Testis (tissue), 3 donors: ENCODE data around the gene CCL27. TPM values are rescaled to one million over a fixed set of nuclear protein-coding genes. Genes with fewer than 3 reads are reported as not detected.
A peak's percentile ranks its signal among the peaks of the same experiment; 100 is the strongest.
"Not testable (repeated sequence)": the region's sequence is repeated elsewhere in the genome, so short reads cannot be mapped to it uniquely, and the experiment has no call there.

Experiments used
- DNase-seq: peaks from one replicate; pipeline ENCODE4 v3.0.0-alpha.2; 2019
- H3K27ac ChIP-seq, 2 donors: fragments of 200-600 bp; sonication (generic); one replicate each; pipeline ENCODE4 v1.5.1; 2019
- H3K27me3 ChIP-seq: fragments of 200-600 bp; sonication (generic); one replicate; pipeline ENCODE4 v1.5.1; 2019
- H3K36me3 ChIP-seq: fragments of 200-600 bp; sonication (generic); one replicate; pipeline ENCODE4 v1.5.1; 2017; ENCODE audit warnings: low read depth; ENCODE audit errors: missing control alignments
- H3K4me1 ChIP-seq: fragments of 200-600 bp; sonication (generic); one replicate; pipeline ENCODE4 v1.5.1; 2019
- H3K4me3 ChIP-seq, 2 donors: fragments of 200-600 bp; sonication (generic); one replicate each; pipeline ENCODE4 v1.5.1; 2017 to 2019
- H3K9me3 ChIP-seq: fragments of 200-600 bp; sonication (generic); one replicate; pipeline ENCODE4 v1.5.1; 2017
- CTCF ChIP-seq, 3 experiments: fragments of 450-650 bp in 2 of 3; fragments of 200-600 bp in 1 of 3; sonication (generic) in 1 of 3; IDR thresholded peaks; one replicate each; pipeline ENCODE4 v1.5.1; 2016 to 2019; ENCODE audit warnings: antibody characterized with exemption in 3 of 3, mild to moderate bottlenecking in 2 of 3, moderate library complexity in 1 of 3
- POLR2A ChIP-seq: fragments of 450-650 bp; IDR thresholded peaks from one replicate; pipeline ENCODE4 v1.6.1; 2017; ENCODE audit warnings: antibody characterized with exemption, mild to moderate bottlenecking, moderate library complexity
- WGBS, 2 donors: methylation state at CpG; one replicate each; pipeline ENCODE4 v1.1.5; 2018; 5-methylcytosine and 5-hydroxymethylcytosine counted together
- intact Hi-C: fragments of 100-400 bp; cut with DNase I; formaldehyde crosslinking; loops from one replicate; pipeline ENCODE4 v1.15.1; 2023; ENCODE audit warnings: low total_unique reads
- polyA plus RNA-seq: library from polyadenylated mRNA; stranded (reverse); fragments of 350-450 nt; fragmentation: Illumina TruSeq; extraction: RNeasy Lipid Tissue Mini Kit (QIAGEN cat#74804); gene quantifications from one replicate; pipeline ENCODE4 v1.2.3, GENCODE V29; 2014; ENCODE audit warnings: low read depth, low replicate concordance; ENCODE audit not compliant: insufficient read depth
- total RNA-seq, 2 donors: library from RNA; depleted of rRNA; stranded (reverse); fragments of >200 nt; gene quantifications; one replicate each; pipeline ENCODE4 v1.2.3, GENCODE V29; 2016

The CCL27 gene
- total and polyA plus RNA-seq, 3 donors from 2014 or later = 1.4 to 3.1 TPM; not detected in 1

- peak within 1 kb of the TSS; percentile 70 to 81 for H3K4me3 ChIP-seq
- peak; percentile 96 for DNase-seq
- H3K9me3 ChIP-seq = no peaks in the 10 kb centered on the region
- peak; percentile 6 to 47 (median 13) for TF ChIP-seq CTCF (IDR thresholded peaks at IDR 0.05)
- TF ChIP-seq POLR2A = no peak
- peak within 1 kb of the TSS; percentile 60 to 86 for H3K27ac ChIP-seq
- H3K27me3 ChIP-seq = no peaks in the 10 kb centered on the region
- intact Hi-C loops = no loop called here
- WGBS, 2 donors = 5 to 10% methylated on average over 18 to 41 of the region's 43 CpGs
- no peaks in the 10 kb centered on the region for H3K36me3 ChIP-seq
- peaks cover 18% of the 10 kb centered on the region for H3K4me1 ChIP-seq
Measured at GRCh38 chr9:34646211-34647083, 16.0 kb downstream of the CCL27 start, which contains the start of gene GALT. GALT (plus strand) TSS chr9:34646675; CDS start chr9:34646705, 30 bp downstream.

GRCh38 chr9:34644766-34645314 is 17.6 kb downstream of the CCL27 start:
- DNase-seq = no peak
- H3K27me3 ChIP-seq = no peaks in the 10 kb centered on the region
- H3K36me3 ChIP-seq = no peaks in the 10 kb centered on the region
- TF ChIP-seq CTCF (IDR thresholded peaks at IDR 0.05) = no peak
- no peak for TF ChIP-seq POLR2A
- intact Hi-C loops = no loop called here
- H3K4me3 ChIP-seq = no peak overlapping the region
- no peak overlapping the region for H3K27ac ChIP-seq
- H3K4me1 ChIP-seq = peaks cover 11% of the 10 kb centered on the region
- H3K9me3 ChIP-seq = no peaks in the 10 kb centered on the region

- no peaks in the 10 kb centered on the region for H3K9me3 ChIP-seq
- TF ChIP-seq POLR2A (no peak), CTCF (IDR thresholded peaks at IDR 0.05) (no peak)
- H3K4me1 ChIP-seq = peaks cover 14% of the 10 kb centered on the region
- H3K27ac ChIP-seq = no peak overlapping the region
- no peaks in the 10 kb centered on the region for H3K36me3 ChIP-seq
- WGBS, 2 donors = 94 to 100% methylated on average over 1 of the region's 1 CpG
- no peak for DNase-seq
- H3K4me3 ChIP-seq = no peak overlapping the region
- H3K27me3 ChIP-seq = no peaks in the 10 kb centered on the region
- intact Hi-C loops = no loop called here
Measured at GRCh38 chr9:34642679-34643078, 19.8 kb downstream of the CCL27 start.

DNA sequence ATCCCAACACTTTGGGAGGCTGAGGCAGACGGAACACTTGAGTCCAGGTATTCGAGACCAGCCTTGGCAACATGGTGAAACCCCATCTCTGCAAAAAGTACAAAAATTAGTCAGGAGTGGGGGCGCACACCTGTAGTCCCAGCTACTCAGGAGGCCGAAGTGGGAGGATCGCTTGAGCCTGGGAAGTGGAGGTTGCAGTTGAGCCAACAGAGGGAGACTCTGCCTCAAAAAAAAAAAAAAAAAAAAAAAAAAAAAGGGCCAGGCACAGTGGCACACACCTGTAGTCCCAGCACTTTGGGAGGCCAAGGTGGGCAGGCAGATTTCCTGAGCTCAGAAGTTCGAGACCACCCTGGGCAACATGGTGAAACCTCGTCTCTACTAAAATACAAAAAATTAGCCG is 23.1 kb downstream of the CCL27 start:
- H3K4me1 ChIP-seq = peaks cover 11% of the 10 kb centered on the region
- intact Hi-C loops, H3K36me3 ChIP-seq, H3K4me3 ChIP-seq, H3K27me3 ChIP-seq, H3K27ac ChIP-seq, H3K9me3 ChIP-seq, DNase-seq: not testable (repeated sequence)
- WGBS, 2 donors = 83 to 91% methylated on average over 8 of the region's 8 CpGs

- WGBS, 2 donors = 14 to 28% methylated on average over 3 to 7 of the region's 7 CpGs
- no peak for DNase-seq
- H3K27me3 ChIP-seq = no peaks in the 10 kb centered on the region
- intact Hi-C loops = no loop called here
- no peaks in the 10 kb centered on the region for H3K9me3 ChIP-seq
- peak overlapping the region; percentile 74 to 78 for H3K4me3 ChIP-seq
- TF ChIP-seq POLR2A (no peak), CTCF (IDR thresholded peaks at IDR 0.05) (no peak)
- peak overlapping the region; percentile 75 to 83 for H3K27ac ChIP-seq
- H3K4me1 ChIP-seq = peaks cover 11% of the 10 kb centered on the region
- no peaks in the 10 kb centered on the region for H3K36me3 ChIP-seq
Measured at GRCh38 chr9:34638138-34638445, 24.4 kb downstream of the CCL27 start.
